KMS-11 (cell line): ENCODE results near the gene C10orf71.

Experiments used
- H2AFZ ChIP-seq: fragments of 200-600 bp; sonication (generic); 2 replicates; pipeline ENCODE4 v1.6.1; 2016; ENCODE audit warnings: antibody characterized with exemption, mixed run types, low read depth
- H3K27ac ChIP-seq: fragments of 200-600 bp; sonication (generic); 2 replicates; pipeline ENCODE4 v1.6.1; 2016; ENCODE audit warnings: mild to moderate bottlenecking, mixed run types
- H3K27me3 ChIP-seq: fragments of 200-600 bp; sonication (generic); 2 replicates; pipeline ENCODE4 v1.6.1; 2017; ENCODE audit warnings: mild to moderate bottlenecking, low read depth, mixed run types, moderate library complexity; ENCODE audit not compliant: insufficient read depth
- H3K36me3 ChIP-seq: fragments of 200-600 bp; sonication (generic); 2 replicates; pipeline ENCODE4 v1.6.1; 2017; ENCODE audit warnings: mild to moderate bottlenecking, mixed run types; ENCODE audit not compliant: insufficient read depth
- H3K4me1 ChIP-seq: fragments of 200-600 bp; sonication (generic); 2 replicates; pipeline ENCODE4 v1.6.1; 2016; ENCODE audit warnings: mild to moderate bottlenecking, low read depth, mixed run types; ENCODE audit not compliant: poor library complexity, severe bottlenecking
- H3K4me2 ChIP-seq: fragments of 200-600 bp; sonication (generic); 2 replicates; pipeline ENCODE4 v1.7.0; 2016; ENCODE audit warnings: mild to moderate bottlenecking, mixed run types
- H3K4me3 ChIP-seq: fragments of 200-600 bp; sonication (generic); IDR thresholded peaks from 2 replicates; pipeline ENCODE4 v1.6.1; 2017; ENCODE audit warnings: low read depth, low read length, mixed read lengths; ENCODE audit not compliant: insufficient read depth
- H3K79me2 ChIP-seq: fragments of 200-600 bp; sonication (generic); 2 replicates; pipeline ENCODE4 v1.6.1; 2016; ENCODE audit warnings: low read depth, mixed run types; ENCODE audit not compliant: insufficient read depth
- H3K9ac ChIP-seq: fragments of 200-600 bp; sonication (generic); 2 replicates; pipeline ENCODE4 v1.6.1; 2016; ENCODE audit warnings: mild to moderate bottlenecking, mixed run types
- H4K20me1 ChIP-seq: fragments of 200-600 bp; sonication (generic); 2 replicates; pipeline ENCODE4 v1.6.1; 2016; ENCODE audit warnings: mild to moderate bottlenecking, mixed run types; ENCODE audit not compliant: insufficient read depth
- TF ChIP-seq, protein P1 (sequence below): fragments of 200-600 bp; sonication (generic); conservative IDR thresholded peaks from 2 replicates; pipeline ENCODE4 v1.6.1; 2017; ENCODE audit warnings: low read depth, mild to moderate bottlenecking, antibody characterized with exemption, low read length, moderate library complexity, mixed read lengths

C10orf71 gene

DNA sequence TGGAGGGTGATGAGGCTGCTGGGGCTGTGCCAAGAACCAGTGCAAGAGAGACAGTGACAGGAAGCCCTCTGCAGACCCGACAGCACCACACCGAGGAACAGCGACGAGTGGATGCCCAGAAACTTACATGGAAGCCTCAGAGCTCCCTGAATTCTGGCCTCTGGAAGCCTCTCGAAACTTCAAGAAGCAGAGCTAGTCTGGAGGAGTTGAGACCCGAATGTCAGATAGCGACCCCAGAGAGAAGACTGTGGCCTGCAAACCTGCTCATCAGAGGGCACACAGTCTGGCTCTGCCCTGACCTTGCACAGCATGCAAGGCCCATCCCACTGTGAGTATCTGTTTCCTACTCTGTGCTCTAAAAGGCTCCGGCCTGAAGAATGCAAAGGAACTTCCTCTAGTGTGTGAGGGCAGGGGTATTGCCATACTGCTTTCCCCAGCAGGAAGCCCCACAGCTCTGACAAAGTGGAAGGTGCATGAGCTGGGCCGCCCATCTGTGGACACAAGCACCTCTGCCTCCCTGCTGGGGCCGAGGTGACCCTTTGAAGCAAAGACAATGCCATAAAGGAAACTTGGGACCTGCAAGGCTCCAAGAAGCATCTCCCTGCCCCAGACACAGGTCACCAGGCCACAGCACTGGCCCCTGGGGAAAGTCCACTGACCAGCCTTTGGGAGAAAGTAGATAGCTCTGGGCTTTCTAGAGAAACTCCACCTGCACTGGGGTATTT, 10.5 kb upstream of the C10orf71 start:
- no peaks in the 10 kb centered on the region for H3K36me3 ChIP-seq
- TF ChIP-seq, protein P1, sequence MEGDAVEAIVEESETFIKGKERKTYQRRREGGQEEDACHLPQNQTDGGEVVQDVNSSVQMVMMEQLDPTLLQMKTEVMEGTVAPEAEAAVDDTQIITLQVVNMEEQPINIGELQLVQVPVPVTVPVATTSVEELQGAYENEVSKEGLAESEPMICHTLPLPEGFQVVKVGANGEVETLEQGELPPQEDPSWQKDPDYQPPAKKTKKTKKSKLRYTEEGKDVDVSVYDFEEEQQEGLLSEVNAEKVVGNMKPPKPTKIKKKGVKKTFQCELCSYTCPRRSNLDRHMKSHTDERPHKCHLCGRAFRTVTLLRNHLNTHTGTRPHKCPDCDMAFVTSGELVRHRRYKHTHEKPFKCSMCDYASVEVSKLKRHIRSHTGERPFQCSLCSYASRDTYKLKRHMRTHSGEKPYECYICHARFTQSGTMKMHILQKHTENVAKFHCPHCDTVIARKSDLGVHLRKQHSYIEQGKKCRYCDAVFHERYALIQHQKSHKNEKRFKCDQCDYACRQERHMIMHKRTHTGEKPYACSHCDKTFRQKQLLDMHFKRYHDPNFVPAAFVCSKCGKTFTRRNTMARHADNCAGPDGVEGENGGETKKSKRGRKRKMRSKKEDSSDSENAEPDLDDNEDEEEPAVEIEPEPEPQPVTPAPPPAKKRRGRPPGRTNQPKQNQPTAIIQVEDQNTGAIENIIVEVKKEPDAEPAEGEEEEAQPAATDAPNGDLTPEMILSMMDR, result no peak
- H3K4me2 ChIP-seq, result no peak overlapping the region
- no peaks in the 10 kb centered on the region for H3K79me2 ChIP-seq
- H2AFZ ChIP-seq, result no peak overlapping the region
- H3K27me3 ChIP-seq, result no peaks in the 10 kb centered on the region
- no peak overlapping the region for H3K4me3 ChIP-seq
- H4K20me1 ChIP-seq, result no peaks in the 10 kb centered on the region
- no peak overlapping the region for H3K27ac ChIP-seq
- H3K4me1 ChIP-seq, result peaks cover 15% of the 10 kb centered on the region
- H3K9ac ChIP-seq, result no peak overlapping the region

DNA sequence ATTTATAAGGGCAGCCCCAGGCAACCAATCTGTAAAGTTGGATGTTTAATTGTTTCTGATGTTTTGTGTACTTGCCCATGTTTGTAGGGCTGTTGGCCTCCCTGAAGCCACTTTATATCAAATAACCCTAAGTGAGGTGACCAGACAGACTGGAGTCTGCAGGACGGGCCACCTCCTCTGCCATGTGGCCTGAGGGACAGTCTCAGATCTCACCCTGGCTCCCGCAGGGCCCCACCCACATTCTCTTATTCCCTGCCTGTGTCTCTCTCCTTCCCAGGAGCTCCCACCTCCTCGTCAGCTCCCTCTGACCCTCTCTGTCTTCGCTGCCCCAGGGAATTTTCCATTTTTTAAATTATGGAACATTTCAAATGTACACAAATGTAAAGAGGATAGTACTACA, 9.5 kb upstream of the C10orf71 start:
- no peaks in the 10 kb centered on the region for H4K20me1 ChIP-seq
- H3K27me3 ChIP-seq, result no peaks in the 10 kb centered on the region
- no peak overlapping the region for H3K27ac ChIP-seq
- H3K36me3 ChIP-seq, result no peaks in the 10 kb centered on the region
- TF ChIP-seq, protein P1, result no peak
- H3K4me2 ChIP-seq, result no peak overlapping the region
- no peak overlapping the region for H2AFZ ChIP-seq
- H3K9ac ChIP-seq, result no peak overlapping the region
- no peaks in the 10 kb centered on the region for H3K79me2 ChIP-seq
- no peak overlapping the region for H3K4me3 ChIP-seq
- H3K4me1 ChIP-seq, result peaks cover 15% of the 10 kb centered on the region

DNA sequence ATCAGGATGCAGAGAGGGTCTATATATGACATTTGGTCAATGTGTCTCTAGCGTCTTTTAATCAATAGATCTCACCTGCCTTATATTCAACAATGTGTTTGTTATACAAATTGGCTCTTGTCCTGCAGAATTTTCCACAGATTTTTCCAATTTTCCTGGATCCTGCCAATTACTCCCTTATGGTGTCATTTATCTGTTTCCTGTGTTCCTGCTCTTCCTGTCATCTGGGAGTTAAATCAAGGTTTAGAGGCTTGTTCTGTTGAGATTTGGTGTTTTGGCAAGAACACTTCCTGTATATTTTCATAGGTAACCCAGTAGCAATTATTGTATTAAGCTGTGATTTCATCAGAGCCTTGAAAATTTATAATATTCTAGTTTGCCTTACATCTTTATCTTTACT, 8.8 kb upstream of the C10orf71 start:
- H3K36me3 ChIP-seq, result no peaks in the 10 kb centered on the region
- TF ChIP-seq, protein P1, result no peak
- H2AFZ ChIP-seq, result no peak overlapping the region
- no peak overlapping the region for H3K4me3 ChIP-seq
- H3K79me2 ChIP-seq, result no peaks in the 10 kb centered on the region
- no peak overlapping the region for H3K4me2 ChIP-seq
- H4K20me1 ChIP-seq, result no peaks in the 10 kb centered on the region
- H3K9ac ChIP-seq, result no peak overlapping the region
- peaks cover 10% of the 10 kb centered on the region for H3K4me1 ChIP-seq
- H3K27me3 ChIP-seq, result no peaks in the 10 kb centered on the region
- H3K27ac ChIP-seq, result no peak overlapping the region

DNA sequence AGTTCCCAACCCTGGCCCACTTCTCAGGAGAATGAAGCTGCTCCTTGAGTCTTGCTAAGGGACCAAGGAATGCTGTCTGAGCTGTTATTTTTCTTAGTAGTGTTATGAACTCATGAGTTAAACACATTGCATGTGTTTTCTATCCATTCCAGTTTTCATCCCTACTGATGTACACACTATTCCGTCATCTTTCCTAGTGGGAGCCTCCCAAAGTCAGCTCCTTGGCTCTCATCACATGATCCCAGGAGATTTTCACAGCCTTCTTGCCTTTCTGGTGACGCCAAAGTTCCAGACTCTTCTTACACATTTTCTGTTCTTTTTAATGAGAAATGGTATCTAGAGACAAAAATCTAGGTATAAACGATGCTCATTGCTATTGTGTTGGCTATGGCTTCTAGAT, 8.4 kb upstream of the C10orf71 start:
- H3K36me3 ChIP-seq, result no peaks in the 10 kb centered on the region
- no peak overlapping the region for H3K27ac ChIP-seq
- H3K4me2 ChIP-seq, result no peak overlapping the region
- no peaks in the 10 kb centered on the region for H4K20me1 ChIP-seq
- H3K4me1 ChIP-seq, result peaks cover 6% of the 10 kb centered on the region
- H3K4me3 ChIP-seq, result no peak overlapping the region
- no peaks in the 10 kb centered on the region for H3K79me2 ChIP-seq
- H3K27me3 ChIP-seq, result no peaks in the 10 kb centered on the region
- H3K9ac ChIP-seq, result no peak overlapping the region
- TF ChIP-seq, protein P1, result no peak
- H2AFZ ChIP-seq, result no peak overlapping the region
